ENCODE measurements around the gene BBS10. TPM values are rescaled to one million over a fixed set of nuclear protein-coding genes. Genes with fewer than 3 reads are reported as not detected.
"Not testable (repeated sequence)": the region's sequence is repeated elsewhere in the genome, so short reads cannot be mapped to it uniquely, and the experiment has no call there.

Gene BBS10
- total RNA-seq = 10 to 100 TPM; 24.5 to 44.1 TPM
- 10 to 100 TPM; 21.8 to 29.1 TPM for polyA plus RNA-seq (ENCODE audit: insufficient read length in 2 of 2)
- long read RNA-seq, donor 1, transcript BBS10-201 (2 exons, 3,595 nt) = major isoform, 6 of 6 reads
- long read RNA-seq, donor 1, partial matches to known transcripts = 0 of 6 reads
- long read RNA-seq, donor 1, other reads (novel, unspliced or antisense) = 0 of 6 reads
- long read RNA-seq, donor 2, partial matches to known transcripts = 0 of 3 reads
- long read RNA-seq, donor 2, other reads (novel, unspliced or antisense) = 0 of 3 reads
- long read RNA-seq, donor 3, partial matches to known transcripts = 0 of 2 reads
- long read RNA-seq, donor 3, other reads (novel, unspliced or antisense) = 0 of 2 reads
- long read RNA-seq, donor 4, transcript BBS10-201 (2 exons, 3,595 nt) = major isoform, 12 of 12 reads
- long read RNA-seq, donor 4, partial matches to known transcripts = 0 of 12 reads
- long read RNA-seq, donor 4, other reads (novel, unspliced or antisense) = 0 of 12 reads

- Histone ChIP-seq H3K4me1 (ENCODE audit: control insufficient read depth, insufficient read depth, low read length) (peaks cover 9% of the 10 kb centered on the region), H3K4me3 (ENCODE audit: low read depth, low read length) (peak within 1 kb of the TSS; percentile 95), H3K27ac (ENCODE audit: low read depth, low read length) (peak within 1 kb of the TSS; percentile 95), H3K36me3 (ENCODE audit: control insufficient read depth, insufficient read depth, low read length) (no peaks in the 10 kb centered on the region), H3K27me3 (ENCODE audit: control insufficient read depth, insufficient read depth, low read length) (no peaks in the 10 kb centered on the region), H3K9me3 (ENCODE audit: control insufficient read depth, insufficient read depth, low read length) (no peaks in the 10 kb centered on the region)
- peak; percentile 76 to 97 (median 85) for DNase-seq (ENCODE audit: low read depth in 4 of 6, low spot score in 6 of 6)
- WGBS (ENCODE audit: insufficient coverage) = under 1% methylated on average over 44 of the region's 49 CpGs
Observed at GRCh38 chr12:76348079-76348901, at the start of gene BBS10. TSS of gene BBS10 (minus strand) at chr12:76348415. CDS start at chr12:76348358, 57 bp downstream.

DNA sequence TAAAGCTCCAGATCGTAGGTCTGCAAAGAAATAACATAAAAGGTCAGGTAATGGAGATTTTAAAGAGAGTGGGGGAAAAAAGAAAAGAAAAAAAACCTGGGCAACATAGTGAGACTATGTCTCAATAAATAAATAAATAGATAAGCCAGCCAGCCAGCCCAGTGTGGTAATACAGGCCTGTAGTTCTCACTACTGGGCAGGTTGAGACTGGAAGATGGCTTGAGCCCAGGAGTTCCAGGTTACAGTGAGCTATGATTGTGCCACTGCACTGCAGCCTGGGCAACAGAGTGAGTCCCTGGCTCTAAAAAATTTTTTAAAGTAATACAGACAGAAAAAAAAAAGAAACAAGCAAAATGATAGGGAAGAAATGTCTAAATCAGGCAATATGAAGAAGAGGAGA lies 43.2 kb upstream of the BBS10 start:
- Histone ChIP-seq H3K9me3 (ENCODE audit: control insufficient read depth, insufficient read depth, low read length) (no peaks in the 10 kb centered on the region), H3K27ac (ENCODE audit: low read depth, low read length) (no peak overlapping the region), H3K36me3 (ENCODE audit: control insufficient read depth, insufficient read depth, low read length) (peaks cover 8% of the 10 kb centered on the region), H3K4me3 (ENCODE audit: low read depth, low read length) (no peak overlapping the region), H3K27me3 (ENCODE audit: control insufficient read depth, insufficient read depth, low read length) (no peaks in the 10 kb centered on the region), H3K4me1 (ENCODE audit: control insufficient read depth, insufficient read depth, low read length) (no peaks in the 10 kb centered on the region)
- no peak for DNase-seq (ENCODE audit: low read depth in 4 of 6, low spot score in 6 of 6)
- no CpG with 5 or more reads among the region's 1 CpG for WGBS (ENCODE audit: insufficient coverage)

DNA sequence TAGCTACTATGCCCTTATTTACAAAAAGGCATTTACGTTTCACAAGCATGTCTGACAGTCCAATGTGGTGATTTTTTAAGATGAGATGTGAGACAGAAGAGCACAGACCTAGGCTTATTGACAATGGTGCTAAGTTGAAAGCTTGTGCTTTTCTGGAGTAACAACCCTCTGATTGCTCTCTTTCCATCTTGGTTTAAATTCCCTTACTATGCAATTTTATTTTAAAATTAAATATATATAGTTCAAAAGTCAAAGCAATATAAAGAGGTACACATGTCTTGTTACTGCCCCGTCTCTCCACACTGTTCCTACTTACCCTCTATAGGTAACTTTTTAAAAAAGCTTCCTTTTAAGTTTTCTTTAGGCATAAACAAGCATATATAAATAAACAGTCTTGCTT lies 39.4 kb upstream of the BBS10 start:
- peaks cover 3% of the 10 kb centered on the region for H3K36me3 ChIP-seq (ENCODE audit: control insufficient read depth, insufficient read depth, low read length)
- H3K27ac ChIP-seq (ENCODE audit: low read depth, low read length) = no peak overlapping the region

DNA sequence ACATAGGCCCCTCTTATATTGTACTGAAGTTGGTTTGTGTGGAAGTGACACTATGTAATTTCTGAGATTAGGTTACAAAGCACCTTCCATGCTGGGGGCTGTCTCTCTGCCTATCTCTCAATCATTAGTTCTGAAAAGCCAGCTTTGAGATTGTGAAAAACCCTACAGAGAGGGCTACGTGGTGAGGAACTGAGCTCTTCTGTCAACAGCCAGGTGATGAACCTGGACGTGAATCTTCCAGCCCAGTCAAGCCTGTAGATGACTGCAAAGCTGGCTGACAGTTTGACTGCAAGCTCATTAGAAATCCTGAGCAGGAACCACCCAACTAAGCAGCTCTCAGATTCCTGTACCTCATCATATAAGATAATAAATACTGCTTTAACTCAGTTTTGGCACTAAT lies 36.3 kb upstream of the BBS10 start:
- Histone ChIP-seq H3K27me3 (ENCODE audit: control insufficient read depth, insufficient read depth, low read length) (no peaks in the 10 kb centered on the region), H3K36me3 (ENCODE audit: control insufficient read depth, insufficient read depth, low read length) (peaks cover 3% of the 10 kb centered on the region), H3K4me3 (ENCODE audit: low read depth, low read length) (no peak overlapping the region), H3K9me3 (ENCODE audit: control insufficient read depth, insufficient read depth, low read length) (no peaks in the 10 kb centered on the region), H3K4me1 (ENCODE audit: control insufficient read depth, insufficient read depth, low read length) (no peaks in the 10 kb centered on the region), H3K27ac (ENCODE audit: low read depth, low read length) (no peak overlapping the region)
- 93% methylated on average over 2 of the region's 2 CpGs for WGBS (ENCODE audit: insufficient coverage)
- no peak for DNase-seq (ENCODE audit: low read depth in 4 of 6, low spot score in 6 of 6)

More for the DNA sequence above, 39.4 kb upstream of the BBS10 start:
- Histone ChIP-seq H3K4me3 (ENCODE audit: low read depth, low read length) (no peak overlapping the region), H3K4me1 (ENCODE audit: control insufficient read depth, insufficient read depth, low read length) (no peaks in the 10 kb centered on the region), H3K27me3 (ENCODE audit: control insufficient read depth, insufficient read depth, low read length) (no peaks in the 10 kb centered on the region), H3K9me3 (ENCODE audit: control insufficient read depth, insufficient read depth, low read length) (no peaks in the 10 kb centered on the region)
- no CpG with 5 or more reads among the region's 2 CpGs for WGBS (ENCODE audit: insufficient coverage)
- no peak for DNase-seq (ENCODE audit: low read depth in 4 of 6, low spot score in 6 of 6)

DNA sequence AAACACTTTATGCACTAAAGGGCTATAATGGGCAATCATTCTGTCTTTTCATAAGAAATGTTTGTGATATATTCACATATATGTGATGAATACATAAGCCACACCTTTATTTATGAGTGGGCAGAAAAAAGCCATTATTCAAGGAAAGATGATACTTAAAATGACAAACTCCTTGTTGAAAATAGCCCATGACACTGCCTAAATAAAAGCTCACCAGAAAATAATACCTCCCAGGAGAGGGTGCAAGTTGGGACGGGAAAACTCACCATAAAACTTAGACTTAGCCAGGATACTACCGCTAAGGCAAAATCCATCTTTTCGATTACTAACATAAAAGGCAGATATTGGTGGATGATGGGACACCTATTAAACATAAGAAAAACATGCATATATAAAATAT lies 35.8 kb upstream of the BBS10 start:
- no peak overlapping the region for H3K27ac ChIP-seq (ENCODE audit: low read depth, low read length)
- peaks cover 3% of the 10 kb centered on the region for H3K36me3 ChIP-seq (ENCODE audit: control insufficient read depth, insufficient read depth, low read length)
- DNase-seq (ENCODE audit: low read depth in 4 of 6, low spot score in 6 of 6) = no peak
- H3K4me3 ChIP-seq (ENCODE audit: low read depth, low read length) = no peak overlapping the region
- WGBS (ENCODE audit: insufficient coverage) = no CpG with 5 or more reads among the region's 3 CpGs
- no peaks in the 10 kb centered on the region for H3K9me3 ChIP-seq (ENCODE audit: control insufficient read depth, insufficient read depth, low read length)
- H3K4me1 ChIP-seq (ENCODE audit: control insufficient read depth, insufficient read depth, low read length) = no peaks in the 10 kb centered on the region
- no peaks in the 10 kb centered on the region for H3K27me3 ChIP-seq (ENCODE audit: control insufficient read depth, insufficient read depth, low read length)

DNA sequence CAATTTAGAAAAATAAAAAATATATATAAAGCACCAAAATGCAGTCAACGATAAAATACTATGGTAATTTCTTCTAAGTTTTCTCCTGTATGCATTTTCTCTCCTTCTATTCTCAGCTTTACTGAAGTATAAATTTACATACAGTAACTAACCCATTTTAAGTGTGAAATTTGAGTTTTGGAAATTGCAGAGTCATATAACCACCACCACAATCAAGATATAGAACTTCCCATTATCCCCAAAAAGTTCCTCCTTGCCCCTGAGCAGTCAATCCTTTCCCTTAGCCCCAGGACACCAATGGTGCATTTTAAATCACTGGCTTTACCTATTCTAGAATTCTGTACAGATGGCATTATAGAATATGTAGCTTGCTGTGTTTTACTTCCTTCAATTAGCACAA lies 31.0 kb upstream of the BBS10 start:
- no peaks in the 10 kb centered on the region for H3K36me3 ChIP-seq (ENCODE audit: control insufficient read depth, insufficient read depth, low read length)

DNA sequence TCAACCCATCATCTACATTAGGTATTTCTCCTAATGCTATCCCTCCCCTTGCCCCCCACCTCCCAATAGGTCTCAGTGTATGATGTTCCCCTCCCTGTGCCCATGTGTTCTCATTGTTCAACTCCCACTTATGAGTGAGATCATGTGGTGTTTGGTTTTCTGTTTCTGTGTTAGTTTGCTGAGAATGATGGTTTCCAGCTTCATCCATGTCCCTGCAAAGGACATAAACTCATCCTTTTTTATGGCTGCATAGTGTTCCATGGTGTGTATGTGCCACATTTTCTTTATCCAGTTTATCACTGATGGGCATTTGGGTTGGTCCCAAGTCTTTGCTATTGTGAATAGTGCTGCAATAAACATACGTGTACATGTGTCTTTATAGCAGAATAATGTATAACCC lies 28.7 kb upstream of the BBS10 start:
- not testable (repeated sequence) for H3K27me3 ChIP-seq (ENCODE audit: control insufficient read depth, insufficient read depth, low read length); DNase-seq (ENCODE audit: low read depth in 4 of 6, low spot score in 6 of 6); H3K4me3 ChIP-seq (ENCODE audit: low read depth, low read length); H3K36me3 ChIP-seq (ENCODE audit: control insufficient read depth, insufficient read depth, low read length); H3K9me3 ChIP-seq (ENCODE audit: control insufficient read depth, insufficient read depth, low read length); H3K4me1 ChIP-seq (ENCODE audit: control insufficient read depth, insufficient read depth, low read length); H3K27ac ChIP-seq (ENCODE audit: low read depth, low read length)
- no CpG with 5 or more reads among the region's 1 CpG for WGBS (ENCODE audit: insufficient coverage)

More for the DNA sequence above, 31.0 kb upstream of the BBS10 start:
- no peaks in the 10 kb centered on the region for H3K4me1 ChIP-seq (ENCODE audit: control insufficient read depth, insufficient read depth, low read length)
- no peak for DNase-seq (ENCODE audit: low read depth in 4 of 6, low spot score in 6 of 6)
- no CpG with 5 or more reads among the region's 1 CpG for WGBS (ENCODE audit: insufficient coverage)
- no peak overlapping the region for H3K27ac ChIP-seq (ENCODE audit: low read depth, low read length)
- H3K27me3 ChIP-seq (ENCODE audit: control insufficient read depth, insufficient read depth, low read length) = no peaks in the 10 kb centered on the region
- H3K4me3 ChIP-seq (ENCODE audit: low read depth, low read length) = no peak overlapping the region
- H3K9me3 ChIP-seq (ENCODE audit: control insufficient read depth, insufficient read depth, low read length) = no peaks in the 10 kb centered on the region

DNA sequence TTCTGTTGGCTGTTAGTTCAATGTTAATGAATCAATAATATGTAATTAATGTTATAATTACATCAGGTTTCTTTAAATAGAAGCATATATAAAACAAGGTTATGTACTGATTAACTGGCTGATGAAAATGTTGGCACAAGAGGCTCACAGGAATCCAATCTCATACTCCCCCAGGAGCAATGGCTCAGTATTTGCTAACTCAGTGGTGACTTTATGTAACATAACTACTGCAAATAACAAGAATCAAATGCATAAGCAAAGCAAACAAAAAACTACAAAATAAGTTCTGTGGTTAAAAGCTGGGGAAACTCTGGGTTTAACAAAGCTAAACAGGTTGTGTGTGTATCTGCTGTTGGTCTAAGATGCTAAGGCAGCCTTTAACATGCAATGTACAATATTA lies 27.7 kb upstream of the BBS10 start:
- Histone ChIP-seq H3K27ac (ENCODE audit: low read depth, low read length) (no peak overlapping the region), H3K36me3 (ENCODE audit: control insufficient read depth, insufficient read depth, low read length) (no peaks in the 10 kb centered on the region)

DNA sequence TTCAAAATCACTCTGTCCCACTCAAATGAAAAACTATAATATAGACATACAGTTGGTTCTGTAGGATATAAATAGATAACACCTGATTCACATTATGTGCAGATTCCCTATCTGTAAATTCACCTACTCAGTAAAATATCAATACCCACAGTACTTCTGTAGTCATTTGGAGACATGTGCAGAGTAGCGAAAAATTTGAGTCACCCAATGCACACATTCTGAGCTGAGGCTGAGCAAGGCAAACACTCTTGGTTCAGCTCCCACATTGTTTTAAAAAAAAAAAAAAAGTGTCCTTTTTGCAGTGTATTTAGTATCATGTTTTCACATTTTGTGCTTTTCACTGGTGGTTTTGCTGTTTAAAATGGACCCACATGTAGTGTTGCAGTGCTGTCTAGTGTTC lies 27.3 kb upstream of the BBS10 start:
- H3K4me3 ChIP-seq (ENCODE audit: low read depth, low read length) = no peak overlapping the region
- WGBS (ENCODE audit: insufficient coverage) = no CpG with 5 or more reads among the region's 1 CpG
- H3K9me3 ChIP-seq (ENCODE audit: control insufficient read depth, insufficient read depth, low read length) = no peaks in the 10 kb centered on the region
- H3K27me3 ChIP-seq (ENCODE audit: control insufficient read depth, insufficient read depth, low read length) = no peaks in the 10 kb centered on the region
- DNase-seq (ENCODE audit: low read depth in 4 of 6, low spot score in 6 of 6) = no peak
- H3K4me1 ChIP-seq (ENCODE audit: control insufficient read depth, insufficient read depth, low read length) = no peaks in the 10 kb centered on the region
- H3K36me3 ChIP-seq (ENCODE audit: control insufficient read depth, insufficient read depth, low read length) = no peaks in the 10 kb centered on the region
- H3K27ac ChIP-seq (ENCODE audit: low read depth, low read length) = no peak overlapping the region

More for the DNA sequence above, 27.7 kb upstream of the BBS10 start:
- Histone ChIP-seq H3K9me3 (ENCODE audit: control insufficient read depth, insufficient read depth, low read length) (no peaks in the 10 kb centered on the region), H3K4me1 (ENCODE audit: control insufficient read depth, insufficient read depth, low read length) (no peaks in the 10 kb centered on the region), H3K4me3 (ENCODE audit: low read depth, low read length) (no peak overlapping the region), H3K27me3 (ENCODE audit: control insufficient read depth, insufficient read depth, low read length) (no peaks in the 10 kb centered on the region)
- DNase-seq (ENCODE audit: low read depth in 4 of 6, low spot score in 6 of 6) = peak in 1 of 6 donors; percentile 4

All from spinal cord (tissue), 10 donors.